GM23338 (cell line): ENCODE data around the gene AHNAK.

Source experiments
- CREB1 ChIP-seq: fragments of 250-450 bp; sonication (Bioruptor Pico); IDR thresholded peaks from 2 replicates; pipeline ENCODE4 v1.5.0; 2020; ENCODE audit warnings: low read depth, mild to moderate bottlenecking, moderate library complexity
- EZH2 ChIP-seq: fragments of 200-600 bp; sonication (generic); IDR thresholded peaks from one replicate; pipeline ENCODE4 v1.8.0; 2017; ENCODE audit warnings: antibody characterized with exemption, mild to moderate bottlenecking, low read depth; ENCODE audit not compliant: unreplicated experiment
- EZH2phosphoT487 ChIP-seq: fragments of 200-600 bp; sonication (generic); IDR thresholded peaks from one replicate; pipeline ENCODE4 v1.8.1; 2018; ENCODE audit warnings: antibody characterized with exemption; ENCODE audit not compliant: unreplicated experiment
- JUNB ChIP-seq: IDR thresholded peaks from one replicate; pipeline ENCODE4 v1.6.1; 2016; ENCODE audit warnings: antibody characterized with exemption; ENCODE audit not compliant: unreplicated experiment
- POLR2AphosphoS5 ChIP-seq: IDR thresholded peaks from 2 replicates; pipeline ENCODE4 v1.6.1; 2016; ENCODE audit warnings: antibody characterized with exemption, low read depth
- ZNF114 ChIP-seq: fragments of 250-450 bp; sonication (Bioruptor Pico); IDR thresholded peaks from 2 replicates; pipeline ENCODE4 v1.5.0; 2020; ENCODE audit warnings: mild to moderate bottlenecking, moderate library complexity
- TF ChIP-seq, protein P1 (sequence below), 2 experiments: fragments of 200-600 bp in 1 of 2; sonication (generic) in 1 of 2; conservative IDR thresholded peaks; 2 replicates each; pipeline versions ENCODE4 v1.5.1 to v1.6.1; 2016 to 2017; ENCODE audit warnings: antibody characterized with exemption in 2 of 2, low read depth in 2 of 2, mild to moderate bottlenecking in 2 of 2, moderate library complexity in 1 of 2
- TF ChIP-seq, protein P2 (sequence below): IDR thresholded peaks from one replicate; pipeline ENCODE4 v1.6.1; 2018; ENCODE audit warnings: antibody characterized with exemption; ENCODE audit not compliant: unreplicated experiment
- TF ChIP-seq, protein P3 (sequence below): fragments of 250-450 bp; sonication (Bioruptor Pico); IDR thresholded peaks from 2 replicates; pipeline ENCODE4 v1.5.0; 2020; ENCODE audit warnings: mild to moderate bottlenecking, moderate library complexity

DNA sequence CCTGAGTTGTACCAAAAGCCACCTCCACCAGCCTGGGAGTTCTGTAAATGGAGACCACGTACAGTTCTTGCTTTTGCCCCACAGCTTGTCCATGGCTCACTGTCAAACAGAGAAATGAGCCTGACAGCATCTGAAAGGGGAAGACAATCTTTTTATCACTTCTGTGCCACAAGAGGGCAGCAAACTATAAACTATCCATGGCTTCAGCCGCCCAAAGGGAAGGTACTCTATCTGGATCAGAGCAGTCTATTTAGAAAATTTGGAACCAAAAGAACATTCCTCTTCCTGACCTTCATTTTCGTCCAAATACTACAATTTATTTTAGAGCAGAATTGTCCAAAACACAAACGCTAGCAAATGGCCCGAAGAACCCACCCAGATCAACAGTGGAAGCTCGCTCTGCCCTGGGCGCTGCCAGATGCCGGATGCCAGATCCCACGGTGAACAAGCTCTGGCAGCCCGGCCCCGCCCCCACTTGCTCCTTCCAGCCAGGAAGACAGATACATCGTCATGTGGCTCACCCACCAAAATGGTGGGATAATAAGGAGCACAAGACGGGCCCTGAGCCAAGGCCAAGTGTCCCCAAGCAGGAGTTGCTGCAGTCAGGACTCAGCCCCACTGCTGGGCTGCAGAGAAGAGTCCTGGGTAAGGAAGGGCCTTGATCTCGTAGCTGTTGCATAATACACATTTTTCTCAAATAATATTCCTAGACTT, 151.6 kb downstream of the AHNAK start:
- no peak for TF ChIP-seq EZH2
- TF ChIP-seq, protein P1, sequence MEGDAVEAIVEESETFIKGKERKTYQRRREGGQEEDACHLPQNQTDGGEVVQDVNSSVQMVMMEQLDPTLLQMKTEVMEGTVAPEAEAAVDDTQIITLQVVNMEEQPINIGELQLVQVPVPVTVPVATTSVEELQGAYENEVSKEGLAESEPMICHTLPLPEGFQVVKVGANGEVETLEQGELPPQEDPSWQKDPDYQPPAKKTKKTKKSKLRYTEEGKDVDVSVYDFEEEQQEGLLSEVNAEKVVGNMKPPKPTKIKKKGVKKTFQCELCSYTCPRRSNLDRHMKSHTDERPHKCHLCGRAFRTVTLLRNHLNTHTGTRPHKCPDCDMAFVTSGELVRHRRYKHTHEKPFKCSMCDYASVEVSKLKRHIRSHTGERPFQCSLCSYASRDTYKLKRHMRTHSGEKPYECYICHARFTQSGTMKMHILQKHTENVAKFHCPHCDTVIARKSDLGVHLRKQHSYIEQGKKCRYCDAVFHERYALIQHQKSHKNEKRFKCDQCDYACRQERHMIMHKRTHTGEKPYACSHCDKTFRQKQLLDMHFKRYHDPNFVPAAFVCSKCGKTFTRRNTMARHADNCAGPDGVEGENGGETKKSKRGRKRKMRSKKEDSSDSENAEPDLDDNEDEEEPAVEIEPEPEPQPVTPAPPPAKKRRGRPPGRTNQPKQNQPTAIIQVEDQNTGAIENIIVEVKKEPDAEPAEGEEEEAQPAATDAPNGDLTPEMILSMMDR (conservative IDR thresholded peaks at IDR 0.05; ENCODE audit: low read depth in 2 of 2), result peak; percentile 86 to 92
- no peak for TF ChIP-seq EZH2phosphoT487
- no peak for TF ChIP-seq POLR2AphosphoS5
- TF ChIP-seq, protein P2, sequence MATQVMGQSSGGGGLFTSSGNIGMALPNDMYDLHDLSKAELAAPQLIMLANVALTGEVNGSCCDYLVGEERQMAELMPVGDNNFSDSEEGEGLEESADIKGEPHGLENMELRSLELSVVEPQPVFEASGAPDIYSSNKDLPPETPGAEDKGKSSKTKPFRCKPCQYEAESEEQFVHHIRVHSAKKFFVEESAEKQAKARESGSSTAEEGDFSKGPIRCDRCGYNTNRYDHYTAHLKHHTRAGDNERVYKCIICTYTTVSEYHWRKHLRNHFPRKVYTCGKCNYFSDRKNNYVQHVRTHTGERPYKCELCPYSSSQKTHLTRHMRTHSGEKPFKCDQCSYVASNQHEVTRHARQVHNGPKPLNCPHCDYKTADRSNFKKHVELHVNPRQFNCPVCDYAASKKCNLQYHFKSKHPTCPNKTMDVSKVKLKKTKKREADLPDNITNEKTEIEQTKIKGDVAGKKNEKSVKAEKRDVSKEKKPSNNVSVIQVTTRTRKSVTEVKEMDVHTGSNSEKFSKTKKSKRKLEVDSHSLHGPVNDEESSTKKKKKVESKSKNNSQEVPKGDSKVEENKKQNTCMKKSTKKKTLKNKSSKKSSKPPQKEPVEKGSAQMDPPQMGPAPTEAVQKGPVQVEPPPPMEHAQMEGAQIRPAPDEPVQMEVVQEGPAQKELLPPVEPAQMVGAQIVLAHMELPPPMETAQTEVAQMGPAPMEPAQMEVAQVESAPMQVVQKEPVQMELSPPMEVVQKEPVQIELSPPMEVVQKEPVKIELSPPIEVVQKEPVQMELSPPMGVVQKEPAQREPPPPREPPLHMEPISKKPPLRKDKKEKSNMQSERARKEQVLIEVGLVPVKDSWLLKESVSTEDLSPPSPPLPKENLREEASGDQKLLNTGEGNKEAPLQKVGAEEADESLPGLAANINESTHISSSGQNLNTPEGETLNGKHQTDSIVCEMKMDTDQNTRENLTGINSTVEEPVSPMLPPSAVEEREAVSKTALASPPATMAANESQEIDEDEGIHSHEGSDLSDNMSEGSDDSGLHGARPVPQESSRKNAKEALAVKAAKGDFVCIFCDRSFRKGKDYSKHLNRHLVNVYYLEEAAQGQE, result no peak
- TF ChIP-seq JUNB, result no peak
- TF ChIP-seq CREB1 (CRISPR knock-in tag), result no peak
- TF ChIP-seq, protein P3, sequence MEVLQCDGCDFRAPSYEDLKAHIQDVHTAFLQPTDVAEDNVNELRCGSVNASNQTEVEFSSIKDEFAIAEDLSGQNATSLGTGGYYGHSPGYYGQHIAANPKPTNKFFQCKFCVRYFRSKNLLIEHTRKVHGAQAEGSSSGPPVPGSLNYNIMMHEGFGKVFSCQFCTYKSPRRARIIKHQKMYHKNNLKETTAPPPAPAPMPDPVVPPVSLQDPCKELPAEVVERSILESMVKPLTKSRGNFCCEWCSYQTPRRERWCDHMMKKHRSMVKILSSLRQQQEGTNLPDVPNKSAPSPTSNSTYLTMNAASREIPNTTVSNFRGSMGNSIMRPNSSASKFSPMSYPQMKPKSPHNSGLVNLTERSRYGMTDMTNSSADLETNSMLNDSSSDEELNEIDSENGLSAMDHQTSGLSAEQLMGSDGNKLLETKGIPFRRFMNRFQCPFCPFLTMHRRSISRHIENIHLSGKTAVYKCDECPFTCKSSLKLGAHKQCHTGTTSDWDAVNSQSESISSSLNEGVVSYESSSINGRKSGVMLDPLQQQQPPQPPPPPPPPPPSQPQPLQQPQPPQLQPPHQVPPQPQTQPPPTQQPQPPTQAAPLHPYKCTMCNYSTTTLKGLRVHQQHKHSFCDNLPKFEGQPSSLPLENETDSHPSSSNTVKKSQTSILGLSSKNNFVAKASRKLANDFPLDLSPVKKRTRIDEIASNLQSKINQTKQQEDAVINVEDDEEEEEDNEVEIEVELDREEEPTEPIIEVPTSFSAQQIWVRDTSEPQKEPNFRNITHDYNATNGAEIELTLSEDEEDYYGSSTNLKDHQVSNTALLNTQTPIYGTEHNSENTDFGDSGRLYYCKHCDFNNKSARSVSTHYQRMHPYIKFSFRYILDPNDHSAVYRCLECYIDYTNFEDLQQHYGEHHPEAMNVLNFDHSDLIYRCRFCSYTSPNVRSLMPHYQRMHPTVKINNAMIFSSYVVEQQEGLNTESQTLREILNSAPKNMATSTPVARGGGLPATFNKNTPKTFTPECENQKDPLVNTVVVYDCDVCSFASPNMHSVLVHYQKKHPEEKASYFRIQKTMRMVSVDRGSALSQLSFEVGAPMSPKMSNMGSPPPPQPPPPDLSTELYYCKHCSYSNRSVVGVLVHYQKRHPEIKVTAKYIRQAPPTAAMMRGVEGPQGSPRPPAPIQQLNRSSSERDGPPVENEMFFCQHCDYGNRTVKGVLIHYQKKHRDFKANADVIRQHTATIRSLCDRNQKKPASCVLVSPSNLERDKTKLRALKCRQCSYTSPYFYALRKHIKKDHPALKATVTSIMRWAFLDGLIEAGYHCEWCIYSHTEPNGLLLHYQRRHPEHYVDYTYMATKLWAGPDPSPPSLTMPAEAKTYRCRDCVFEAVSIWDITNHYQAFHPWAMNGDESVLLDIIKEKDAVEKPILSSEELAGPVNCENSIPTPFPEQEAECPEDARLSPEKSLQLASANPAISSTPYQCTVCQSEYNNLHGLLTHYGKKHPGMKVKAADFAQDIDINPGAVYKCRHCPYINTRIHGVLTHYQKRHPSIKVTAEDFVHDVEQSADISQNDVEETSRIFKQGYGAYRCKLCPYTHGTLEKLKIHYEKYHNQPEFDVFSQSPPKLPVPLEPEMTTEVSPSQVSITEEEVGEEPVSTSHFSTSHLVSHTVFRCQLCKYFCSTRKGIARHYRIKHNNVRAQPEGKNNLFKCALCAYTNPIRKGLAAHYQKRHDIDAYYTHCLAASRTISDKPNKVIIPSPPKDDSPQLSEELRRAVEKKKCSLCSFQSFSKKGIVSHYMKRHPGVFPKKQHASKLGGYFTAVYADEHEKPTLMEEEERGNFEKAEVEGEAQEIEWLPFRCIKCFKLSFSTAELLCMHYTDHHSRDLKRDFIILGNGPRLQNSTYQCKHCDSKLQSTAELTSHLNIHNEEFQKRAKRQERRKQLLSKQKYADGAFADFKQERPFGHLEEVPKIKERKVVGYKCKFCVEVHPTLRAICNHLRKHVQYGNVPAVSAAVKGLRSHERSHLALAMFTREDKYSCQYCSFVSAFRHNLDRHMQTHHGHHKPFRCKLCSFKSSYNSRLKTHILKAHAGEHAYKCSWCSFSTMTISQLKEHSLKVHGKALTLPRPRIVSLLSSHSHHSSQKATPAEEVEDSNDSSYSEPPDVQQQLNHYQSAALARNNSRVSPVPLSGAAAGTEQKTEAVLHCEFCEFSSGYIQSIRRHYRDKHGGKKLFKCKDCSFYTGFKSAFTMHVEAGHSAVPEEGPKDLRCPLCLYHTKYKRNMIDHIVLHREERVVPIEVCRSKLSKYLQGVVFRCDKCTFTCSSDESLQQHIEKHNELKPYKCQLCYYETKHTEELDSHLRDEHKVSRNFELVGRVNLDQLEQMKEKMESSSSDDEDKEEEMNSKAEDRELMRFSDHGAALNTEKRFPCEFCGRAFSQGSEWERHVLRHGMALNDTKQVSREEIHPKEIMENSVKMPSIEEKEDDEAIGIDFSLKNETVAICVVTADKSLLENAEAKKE, result no peak
- TF ChIP-seq ZNF114 (CRISPR knock-in tag), result no peak
